GM23338 (cell line): ENCODE measurements around the gene PPP2R5C.

Source experiments
- CREB1 ChIP-seq: fragments of 250-450 bp; sonication (Bioruptor Pico); IDR thresholded peaks from 2 replicates; pipeline ENCODE4 v1.5.0; 2020; ENCODE audit warnings: low read depth, mild to moderate bottlenecking, moderate library complexity
- CTCF ChIP-seq, 2 experiments: fragments of 200-600 bp in 1 of 2; sonication (generic) in 1 of 2; conservative IDR thresholded peaks; 2 replicates each; pipeline versions ENCODE4 v1.5.1 to v1.6.1; 2016 to 2017; ENCODE audit warnings: antibody characterized with exemption in 2 of 2, low read depth in 2 of 2, mild to moderate bottlenecking in 2 of 2, moderate library complexity in 1 of 2
- EZH2 ChIP-seq: fragments of 200-600 bp; sonication (generic); IDR thresholded peaks from one replicate; pipeline ENCODE4 v1.8.0; 2017; ENCODE audit warnings: antibody characterized with exemption, mild to moderate bottlenecking, low read depth; ENCODE audit not compliant: unreplicated experiment
- EZH2phosphoT487 ChIP-seq: fragments of 200-600 bp; sonication (generic); IDR thresholded peaks from one replicate; pipeline ENCODE4 v1.8.1; 2018; ENCODE audit warnings: antibody characterized with exemption; ENCODE audit not compliant: unreplicated experiment
- JUNB ChIP-seq: IDR thresholded peaks from one replicate; pipeline ENCODE4 v1.6.1; 2016; ENCODE audit warnings: antibody characterized with exemption; ENCODE audit not compliant: unreplicated experiment
- NANOG ChIP-seq: IDR thresholded peaks from 2 replicates; pipeline ENCODE4 v1.6.1; 2016; ENCODE audit warnings: antibody characterized with exemption, borderline replicate concordance
- POLR2AphosphoS5 ChIP-seq: IDR thresholded peaks from 2 replicates; pipeline ENCODE4 v1.6.1; 2016; ENCODE audit warnings: antibody characterized with exemption, low read depth
- ZNF114 ChIP-seq: fragments of 250-450 bp; sonication (Bioruptor Pico); IDR thresholded peaks from 2 replicates; pipeline ENCODE4 v1.5.0; 2020; ENCODE audit warnings: mild to moderate bottlenecking, moderate library complexity
- ZNF331 ChIP-seq: fragments of 250-450 bp; sonication (Bioruptor Pico); IDR thresholded peaks from 2 replicates; pipeline ENCODE4 v1.5.0; 2020; ENCODE audit warnings: low read depth, mild to moderate bottlenecking, moderate library complexity
- TF ChIP-seq, protein P1 (sequence below): IDR thresholded peaks from 2 replicates; pipeline ENCODE4 v1.6.1; 2016; ENCODE audit warnings: antibody characterized with exemption
- TF ChIP-seq, protein P2 (sequence below): IDR thresholded peaks from one replicate; pipeline ENCODE4 v1.6.1; 2018; ENCODE audit warnings: antibody characterized with exemption; ENCODE audit not compliant: unreplicated experiment
- TF ChIP-seq, protein P3 (sequence below): fragments of 250-450 bp; sonication (Bioruptor Pico); IDR thresholded peaks from 2 replicates; pipeline ENCODE4 v1.5.0; 2020; ENCODE audit warnings: mild to moderate bottlenecking, moderate library complexity

- TF ChIP-seq EZH2phosphoT487 (no peak), CTCF (conservative IDR thresholded peaks at IDR 0.05; ENCODE audit: low read depth in 2 of 2) (no peak), POLR2AphosphoS5 (no peak), ZNF331 (CRISPR knock-in tag) (no peak), EZH2 (no peak), JUNB (no peak), CREB1 (CRISPR knock-in tag) (no peak), ZNF114 (CRISPR knock-in tag) (no peak), NANOG (no peak)
- TF ChIP-seq, protein P1, sequence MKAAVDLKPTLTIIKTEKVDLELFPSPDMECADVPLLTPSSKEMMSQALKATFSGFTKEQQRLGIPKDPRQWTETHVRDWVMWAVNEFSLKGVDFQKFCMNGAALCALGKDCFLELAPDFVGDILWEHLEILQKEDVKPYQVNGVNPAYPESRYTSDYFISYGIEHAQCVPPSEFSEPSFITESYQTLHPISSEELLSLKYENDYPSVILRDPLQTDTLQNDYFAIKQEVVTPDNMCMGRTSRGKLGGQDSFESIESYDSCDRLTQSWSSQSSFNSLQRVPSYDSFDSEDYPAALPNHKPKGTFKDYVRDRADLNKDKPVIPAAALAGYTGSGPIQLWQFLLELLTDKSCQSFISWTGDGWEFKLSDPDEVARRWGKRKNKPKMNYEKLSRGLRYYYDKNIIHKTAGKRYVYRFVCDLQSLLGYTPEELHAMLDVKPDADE = no peak
- TF ChIP-seq, protein P2, sequence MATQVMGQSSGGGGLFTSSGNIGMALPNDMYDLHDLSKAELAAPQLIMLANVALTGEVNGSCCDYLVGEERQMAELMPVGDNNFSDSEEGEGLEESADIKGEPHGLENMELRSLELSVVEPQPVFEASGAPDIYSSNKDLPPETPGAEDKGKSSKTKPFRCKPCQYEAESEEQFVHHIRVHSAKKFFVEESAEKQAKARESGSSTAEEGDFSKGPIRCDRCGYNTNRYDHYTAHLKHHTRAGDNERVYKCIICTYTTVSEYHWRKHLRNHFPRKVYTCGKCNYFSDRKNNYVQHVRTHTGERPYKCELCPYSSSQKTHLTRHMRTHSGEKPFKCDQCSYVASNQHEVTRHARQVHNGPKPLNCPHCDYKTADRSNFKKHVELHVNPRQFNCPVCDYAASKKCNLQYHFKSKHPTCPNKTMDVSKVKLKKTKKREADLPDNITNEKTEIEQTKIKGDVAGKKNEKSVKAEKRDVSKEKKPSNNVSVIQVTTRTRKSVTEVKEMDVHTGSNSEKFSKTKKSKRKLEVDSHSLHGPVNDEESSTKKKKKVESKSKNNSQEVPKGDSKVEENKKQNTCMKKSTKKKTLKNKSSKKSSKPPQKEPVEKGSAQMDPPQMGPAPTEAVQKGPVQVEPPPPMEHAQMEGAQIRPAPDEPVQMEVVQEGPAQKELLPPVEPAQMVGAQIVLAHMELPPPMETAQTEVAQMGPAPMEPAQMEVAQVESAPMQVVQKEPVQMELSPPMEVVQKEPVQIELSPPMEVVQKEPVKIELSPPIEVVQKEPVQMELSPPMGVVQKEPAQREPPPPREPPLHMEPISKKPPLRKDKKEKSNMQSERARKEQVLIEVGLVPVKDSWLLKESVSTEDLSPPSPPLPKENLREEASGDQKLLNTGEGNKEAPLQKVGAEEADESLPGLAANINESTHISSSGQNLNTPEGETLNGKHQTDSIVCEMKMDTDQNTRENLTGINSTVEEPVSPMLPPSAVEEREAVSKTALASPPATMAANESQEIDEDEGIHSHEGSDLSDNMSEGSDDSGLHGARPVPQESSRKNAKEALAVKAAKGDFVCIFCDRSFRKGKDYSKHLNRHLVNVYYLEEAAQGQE = no peak
- TF ChIP-seq, protein P3, sequence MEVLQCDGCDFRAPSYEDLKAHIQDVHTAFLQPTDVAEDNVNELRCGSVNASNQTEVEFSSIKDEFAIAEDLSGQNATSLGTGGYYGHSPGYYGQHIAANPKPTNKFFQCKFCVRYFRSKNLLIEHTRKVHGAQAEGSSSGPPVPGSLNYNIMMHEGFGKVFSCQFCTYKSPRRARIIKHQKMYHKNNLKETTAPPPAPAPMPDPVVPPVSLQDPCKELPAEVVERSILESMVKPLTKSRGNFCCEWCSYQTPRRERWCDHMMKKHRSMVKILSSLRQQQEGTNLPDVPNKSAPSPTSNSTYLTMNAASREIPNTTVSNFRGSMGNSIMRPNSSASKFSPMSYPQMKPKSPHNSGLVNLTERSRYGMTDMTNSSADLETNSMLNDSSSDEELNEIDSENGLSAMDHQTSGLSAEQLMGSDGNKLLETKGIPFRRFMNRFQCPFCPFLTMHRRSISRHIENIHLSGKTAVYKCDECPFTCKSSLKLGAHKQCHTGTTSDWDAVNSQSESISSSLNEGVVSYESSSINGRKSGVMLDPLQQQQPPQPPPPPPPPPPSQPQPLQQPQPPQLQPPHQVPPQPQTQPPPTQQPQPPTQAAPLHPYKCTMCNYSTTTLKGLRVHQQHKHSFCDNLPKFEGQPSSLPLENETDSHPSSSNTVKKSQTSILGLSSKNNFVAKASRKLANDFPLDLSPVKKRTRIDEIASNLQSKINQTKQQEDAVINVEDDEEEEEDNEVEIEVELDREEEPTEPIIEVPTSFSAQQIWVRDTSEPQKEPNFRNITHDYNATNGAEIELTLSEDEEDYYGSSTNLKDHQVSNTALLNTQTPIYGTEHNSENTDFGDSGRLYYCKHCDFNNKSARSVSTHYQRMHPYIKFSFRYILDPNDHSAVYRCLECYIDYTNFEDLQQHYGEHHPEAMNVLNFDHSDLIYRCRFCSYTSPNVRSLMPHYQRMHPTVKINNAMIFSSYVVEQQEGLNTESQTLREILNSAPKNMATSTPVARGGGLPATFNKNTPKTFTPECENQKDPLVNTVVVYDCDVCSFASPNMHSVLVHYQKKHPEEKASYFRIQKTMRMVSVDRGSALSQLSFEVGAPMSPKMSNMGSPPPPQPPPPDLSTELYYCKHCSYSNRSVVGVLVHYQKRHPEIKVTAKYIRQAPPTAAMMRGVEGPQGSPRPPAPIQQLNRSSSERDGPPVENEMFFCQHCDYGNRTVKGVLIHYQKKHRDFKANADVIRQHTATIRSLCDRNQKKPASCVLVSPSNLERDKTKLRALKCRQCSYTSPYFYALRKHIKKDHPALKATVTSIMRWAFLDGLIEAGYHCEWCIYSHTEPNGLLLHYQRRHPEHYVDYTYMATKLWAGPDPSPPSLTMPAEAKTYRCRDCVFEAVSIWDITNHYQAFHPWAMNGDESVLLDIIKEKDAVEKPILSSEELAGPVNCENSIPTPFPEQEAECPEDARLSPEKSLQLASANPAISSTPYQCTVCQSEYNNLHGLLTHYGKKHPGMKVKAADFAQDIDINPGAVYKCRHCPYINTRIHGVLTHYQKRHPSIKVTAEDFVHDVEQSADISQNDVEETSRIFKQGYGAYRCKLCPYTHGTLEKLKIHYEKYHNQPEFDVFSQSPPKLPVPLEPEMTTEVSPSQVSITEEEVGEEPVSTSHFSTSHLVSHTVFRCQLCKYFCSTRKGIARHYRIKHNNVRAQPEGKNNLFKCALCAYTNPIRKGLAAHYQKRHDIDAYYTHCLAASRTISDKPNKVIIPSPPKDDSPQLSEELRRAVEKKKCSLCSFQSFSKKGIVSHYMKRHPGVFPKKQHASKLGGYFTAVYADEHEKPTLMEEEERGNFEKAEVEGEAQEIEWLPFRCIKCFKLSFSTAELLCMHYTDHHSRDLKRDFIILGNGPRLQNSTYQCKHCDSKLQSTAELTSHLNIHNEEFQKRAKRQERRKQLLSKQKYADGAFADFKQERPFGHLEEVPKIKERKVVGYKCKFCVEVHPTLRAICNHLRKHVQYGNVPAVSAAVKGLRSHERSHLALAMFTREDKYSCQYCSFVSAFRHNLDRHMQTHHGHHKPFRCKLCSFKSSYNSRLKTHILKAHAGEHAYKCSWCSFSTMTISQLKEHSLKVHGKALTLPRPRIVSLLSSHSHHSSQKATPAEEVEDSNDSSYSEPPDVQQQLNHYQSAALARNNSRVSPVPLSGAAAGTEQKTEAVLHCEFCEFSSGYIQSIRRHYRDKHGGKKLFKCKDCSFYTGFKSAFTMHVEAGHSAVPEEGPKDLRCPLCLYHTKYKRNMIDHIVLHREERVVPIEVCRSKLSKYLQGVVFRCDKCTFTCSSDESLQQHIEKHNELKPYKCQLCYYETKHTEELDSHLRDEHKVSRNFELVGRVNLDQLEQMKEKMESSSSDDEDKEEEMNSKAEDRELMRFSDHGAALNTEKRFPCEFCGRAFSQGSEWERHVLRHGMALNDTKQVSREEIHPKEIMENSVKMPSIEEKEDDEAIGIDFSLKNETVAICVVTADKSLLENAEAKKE = no peak
Measured at GRCh38 chr14:101867854-101868253, 106.3 kb downstream of the PPP2R5C start.
